ENCODE data around the gene TXNL4B.
"Not testable (repeated sequence)": the region's sequence is repeated elsewhere in the genome, so short reads cannot be mapped to it uniquely, and the experiment has no call there.

Gene TXNL4B

GRCh38 chr16:72073560-72074230 is 19.7 kb downstream of the TXNL4B start:
- DNase-seq (ENCODE audit: low read depth in 2 of 3, low spot score in 1 of 3) = no peak

- DNase-seq (ENCODE audit: low read depth in 2 of 3, low spot score in 1 of 3) = no peak
Measured at GRCh38 chr16:72072514-72073342, 20.7 kb downstream of the TXNL4B start.

- no peak for DNase-seq (ENCODE audit: low read depth in 2 of 3, low spot score in 1 of 3)
Measured at GRCh38 chr16:72068930-72069329, 24.5 kb downstream of the TXNL4B start.

- no peak for DNase-seq (ENCODE audit: low read depth in 2 of 3, low spot score in 1 of 3)
Measured at GRCh38 chr16:72066747-72067146, 26.7 kb downstream of the TXNL4B start.

- no peak for DNase-seq (ENCODE audit: low read depth in 2 of 3, low spot score in 1 of 3)
Measured at GRCh38 chr16:72064361-72064894, 29.0 kb downstream of the TXNL4B start.

GRCh38 chr16:72061564-72061963 is 31.9 kb downstream of the TXNL4B start:
- DNase-seq (ENCODE audit: low read depth in 2 of 3, low spot score in 1 of 3) = no peak

GRCh38 chr16:72060405-72060804 is 33.0 kb downstream of the TXNL4B start:
- DNase-seq (ENCODE audit: low read depth in 2 of 3, low spot score in 1 of 3) = no peak

GRCh38 chr16:72059060-72059459 is 34.4 kb downstream of the TXNL4B start:
- not testable (repeated sequence) for DNase-seq (ENCODE audit: low read depth in 2 of 3, low spot score in 1 of 3)

- not testable (repeated sequence) for DNase-seq (ENCODE audit: low read depth in 2 of 3, low spot score in 1 of 3)
Measured at GRCh38 chr16:72057313-72057712, 36.1 kb downstream of the TXNL4B start.

GRCh38 chr16:72055911-72056310 is 37.5 kb downstream of the TXNL4B start:
- DNase-seq (ENCODE audit: low read depth in 2 of 3, low spot score in 1 of 3) = no peak

- DNase-seq (ENCODE audit: low read depth in 2 of 3, low spot score in 1 of 3) = not testable (repeated sequence)
Measured at GRCh38 chr16:72054254-72054847, 39.1 kb downstream of the TXNL4B start, which contains the start of gene HP. Gene HP, plus strand, starts transcription at chr16:72054505. Its CDS starts 148 bp downstream, at chr16:72054653.

GRCh38 chr16:72051818-72052217 is 41.6 kb downstream of the TXNL4B start:
- no peak for DNase-seq (ENCODE audit: low read depth in 2 of 3, low spot score in 1 of 3)

- no peak for DNase-seq (ENCODE audit: low read depth in 2 of 3, low spot score in 1 of 3)
Measured at GRCh38 chr16:72050769-72051464, 42.5 kb downstream of the TXNL4B start.

GRCh38 chr16:72049110-72049509 is 44.3 kb downstream of the TXNL4B start:
- DNase-seq (ENCODE audit: low read depth in 2 of 3, low spot score in 1 of 3) = no peak

GRCh38 chr16:72044825-72045359 is 48.5 kb downstream of the TXNL4B start:
- no peak for DNase-seq (ENCODE audit: low read depth in 2 of 3, low spot score in 1 of 3)

GRCh38 chr16:72044296-72044695 is 49.1 kb downstream of the TXNL4B start:
- no peak for DNase-seq (ENCODE audit: low read depth in 2 of 3, low spot score in 1 of 3)

GRCh38 chr16:72043539-72043938 is 49.9 kb downstream of the TXNL4B start:
- DNase-seq (ENCODE audit: low read depth in 2 of 3, low spot score in 1 of 3) = no peak

- DNase-seq (ENCODE audit: low read depth in 2 of 3, low spot score in 1 of 3) = no peak
Measured at GRCh38 chr16:72043058-72043457, 50.4 kb downstream of the TXNL4B start.

GRCh38 chr16:72042157-72042660 is 51.2 kb downstream of the TXNL4B start:
- DNase-seq (ENCODE audit: low read depth in 2 of 3, low spot score in 1 of 3) = no peak

GRCh38 chr16:72036098-72036497 is 57.3 kb downstream of the TXNL4B start:
- no peak for DNase-seq (ENCODE audit: low read depth in 2 of 3, low spot score in 1 of 3)

All from stimulated activated CD4-positive, alpha-beta T cell treated with anti-CD3 and anti-CD28 coated beads, Interleukin-12 subunit alpha, Interleukin-12 subunit beta, amount 100 ng/mL, for 48 hours (primary cell).